HCT116 (cell line): ENCODE data around the gene KCNC3. TPM values are rescaled to one million over a fixed set of nuclear protein-coding genes. Genes with fewer than 3 reads are reported as not detected.

Experiments used
- ATAC-seq: fragments of 200-7000 bp; cut with Tn5 transposase; 2 replicates; pipeline ENCODE4 v1.9.1; 2020; ENCODE audit warnings: mild to moderate bottlenecking, moderate library complexity
- BruUV-seq: library from RNA; stranded (reverse); fragments of 400-500 nt; replicated peaks from 2 replicates; lab custom pipeline; 2021; lab: Mats Ljungman, UMichigan
- CTCF ChIA-PET: fragments of 300-600 bp; sonication (Branson Sonifier 250); formaldehyde crosslinking; loops from one replicate; lab custom pipeline; 2021; ENCODE audit warnings: antibody characterized with exemption; lab: Charles Lee
- POLR2A ChIA-PET: fragments of 300-600, 350-600 bp; sonication (Branson Sonifier 250); formaldehyde crosslinking; loops from one replicate; lab custom pipeline; 2021; ENCODE audit warnings: antibody characterized with exemption; lab: Charles Lee
- RAD21 ChIA-PET, 2 experiments: fragments of 300-600 bp; sonication (Branson Sonifier 250); formaldehyde crosslinking; loops; one replicate each; lab custom pipeline; 2023; ENCODE audit warnings: low total read pairs in 2 of 2; ENCODE audit not compliant: uncharacterized antibody in 2 of 2, unreplicated experiment in 2 of 2, low non-redundant PET in 1 of 2; lab: Charles Lee
- DNase-seq: peaks from one replicate; pipeline ENCODE4 v3.0.0-alpha.2; 2010; ENCODE audit warnings: low read depth, low spot score
- H2AFZ ChIP-seq: fragments of 200-600 bp; shearing (Covaris generic), sonication (generic); 2 replicates; pipeline ENCODE4 v1.6.1; 2017; ENCODE audit warnings: low read depth, mixed run types, mixed read lengths, antibody characterized with exemption, low read length; ENCODE audit not compliant: poor library complexity, severe bottlenecking
- H3K27ac ChIP-seq: 2 replicates; pipeline ENCODE4 v1.5.1; 2012; ENCODE audit warnings: low read depth, low read length
- H3K27me3 ChIP-seq: fragments of 200-600 bp; sonication (generic); 2 replicates; pipeline ENCODE4 v1.6.1; 2016; ENCODE audit warnings: mixed run types, low read length, mixed read lengths; ENCODE audit not compliant: insufficient read depth
- H3K36me3 ChIP-seq, 2 experiments: fragments of 200-500 bp in 1 of 2; fragments of 200-600 bp in 1 of 2; sonication (Bioruptor generic) in 1 of 2; sonication (generic) in 1 of 2; 2 replicates each; pipeline versions ENCODE4 v1.5.1 to v1.6.1; 2014 to 2016; ENCODE audit warnings: low read length in 2 of 2, inconsistent platforms in 1 of 2, mixed read lengths in 1 of 2, mixed run types in 1 of 2; ENCODE audit not compliant: insufficient read depth in 2 of 2, control insufficient read depth in 1 of 2
- H3K4me1 ChIP-seq, 2 experiments: fragments of 200-600 bp in 1 of 2; sonication (generic) in 1 of 2; 2 replicates each; pipeline versions ENCODE4 v1.5.1 to v1.6.1; 2012 to 2017; ENCODE audit warnings: low read length in 2 of 2, inconsistent platforms in 1 of 2, mild to moderate bottlenecking in 1 of 2, mixed read lengths in 1 of 2, mixed run types in 1 of 2, moderate library complexity in 1 of 2; ENCODE audit not compliant: insufficient read depth in 2 of 2, control insufficient read depth in 1 of 2
- H3K4me2 ChIP-seq: fragments of 200-600 bp; sonication (generic); 2 replicates; pipeline ENCODE4 v1.6.1; 2017; ENCODE audit warnings: mixed run types, low read length, mixed read lengths
- H3K4me3 ChIP-seq, 2 experiments: fragments of 200-600 bp in 1 of 2; sonication (generic) in 1 of 2; replicated peaks in 1 of 2; 2 replicates each; pipeline ENCODE4 v1.5.1; 2011 to 2016; ENCODE audit warnings: low read length in 2 of 2, control low read depth in 1 of 2, low read depth in 1 of 2, mild to moderate bottlenecking in 1 of 2, mixed read lengths in 1 of 2, mixed run types in 1 of 2
- H3K79me2 ChIP-seq: fragments of 200-600 bp; sonication (generic); 2 replicates; pipeline ENCODE4 v1.6.1; 2017; ENCODE audit warnings: mild to moderate bottlenecking, mixed run types, low read length, moderate library complexity, mixed read lengths; ENCODE audit not compliant: insufficient read depth
- H3K9ac ChIP-seq: fragments of 200-600 bp; sonication (generic); 2 replicates; pipeline ENCODE4 v1.6.1; 2016; ENCODE audit warnings: low read length, mixed read lengths
- H3K9me2 ChIP-seq: fragments of 200-600 bp; sonication (generic), shearing (Covaris generic); 2 replicates; pipeline ENCODE4 v1.6.1; 2017; ENCODE audit warnings: mixed run types, mild to moderate bottlenecking, moderate library complexity; ENCODE audit not compliant: insufficient read depth
- H3K9me3 ChIP-seq, 2 experiments: fragments of 200-500 bp in 1 of 2; fragments of 200-600 bp in 1 of 2; sonication (Bioruptor generic) in 1 of 2; sonication (generic) in 1 of 2; 2 replicates each; pipeline ENCODE4 v1.6.1; 2014 to 2017; ENCODE audit warnings: low read length in 2 of 2, mixed read lengths in 2 of 2, inconsistent platforms in 1 of 2, low read depth in 1 of 2, mild to moderate bottlenecking in 1 of 2, mixed run types in 1 of 2, moderate library complexity in 1 of 2; ENCODE audit not compliant: control insufficient read depth in 1 of 2, insufficient read depth in 1 of 2
- H4K20me1 ChIP-seq: fragments of 200-600 bp; sonication (generic), shearing (Covaris generic); 2 replicates; pipeline ENCODE4 v1.6.1; 2017; ENCODE audit warnings: mixed run types, mild to moderate bottlenecking, moderate library complexity; ENCODE audit not compliant: insufficient read depth
- CBX3 ChIP-seq: IDR thresholded peaks from 2 replicates; pipeline ENCODE4 v1.6.1; 2012; ENCODE audit warnings: low read depth
- CEBPB ChIP-seq: IDR thresholded peaks from 2 replicates; pipeline ENCODE4 v1.6.1; 2012; ENCODE audit warnings: low read depth
- EGR1 ChIP-seq: IDR thresholded peaks from 2 replicates; pipeline ENCODE4 v1.6.1; 2012; ENCODE audit warnings: low read depth
- EZH2 ChIP-seq: fragments of 200-600 bp; sonication (generic); IDR thresholded peaks from 2 replicates; pipeline ENCODE4 v1.6.1; 2017; ENCODE audit warnings: antibody characterized with exemption, mixed run types
- EZH2phosphoT487 ChIP-seq: fragments of 200-600 bp; IDR thresholded peaks from 2 replicates; pipeline ENCODE4 v1.6.1; 2018; ENCODE audit warnings: antibody characterized with exemption, borderline replicate concordance
- POLR2A ChIP-seq: IDR thresholded peaks from 2 replicates; pipeline ENCODE4 v1.7.0; 2011; ENCODE audit warnings: borderline replicate concordance; ENCODE audit not compliant: insufficient read depth, insufficient read length; ENCODE audit errors: extremely low read depth
- POLR2AphosphoS5 ChIP-seq: IDR thresholded peaks from 2 replicates; pipeline ENCODE4 v1.6.1; 2011; ENCODE audit warnings: mild to moderate bottlenecking, low read depth, low read length, moderate library complexity
- RAD21 ChIP-seq: IDR thresholded peaks from 2 replicates; pipeline ENCODE4 v1.6.1; 2012; ENCODE audit warnings: low read depth, mild to moderate bottlenecking
- ZNF274 ChIP-seq: fragments of 200-500 bp; sonication (Bioruptor generic); IDR thresholded peaks from 2 replicates; pipeline ENCODE4 v1.6.1; 2014; ENCODE audit warnings: mild to moderate bottlenecking, low read depth, low read length, inconsistent platforms
- intact Hi-C: fragments of 100-400 bp; cut with micrococcal nuclease; formaldehyde crosslinking; loops from 2 replicates; pipeline ENCODE4 v1.10.0; 2022
- total RNA-seq: library from RNA; stranded (reverse); gene quantifications from one replicate; pipeline ENCODE4 v1.2.1, GENCODE V29; 2021; ENCODE audit not compliant: unreplicated experiment
- TF ChIP-seq, protein P1 (sequence below), 3 experiments: fragments of 200-600 bp in 1 of 3; sonication (generic) in 1 of 3; IDR thresholded peaks in 2 of 3; conservative IDR thresholded peaks in 1 of 3; 2 replicates each; pipeline ENCODE4 v1.5.1; 2012 to 2017; ENCODE audit warnings: low read depth in 2 of 3, low read length in 2 of 3, antibody characterized with exemption in 1 of 3, borderline replicate concordance in 1 of 3, control low read depth in 1 of 3, mild to moderate bottlenecking in 1 of 3, mixed read lengths in 1 of 3, mixed run types in 1 of 3, moderate library complexity in 1 of 3; ENCODE audit not compliant: insufficient read depth in 1 of 3
- TF ChIP-seq, protein P2 (sequence below): IDR thresholded peaks from 2 replicates; pipeline ENCODE4 v1.6.1; 2012
- TF ChIP-seq, protein P3 (sequence below): IDR thresholded peaks from 2 replicates; pipeline ENCODE4 v1.6.1; 2012; ENCODE audit warnings: low read depth
- TF ChIP-seq, protein P4 (sequence below): IDR thresholded peaks from 2 replicates; pipeline ENCODE4 v1.6.1; 2011; ENCODE audit warnings: mild to moderate bottlenecking, low read length, moderate library complexity; ENCODE audit not compliant: insufficient replicate concordance; ENCODE audit errors: extremely low read depth
- TF ChIP-seq, protein P5 (sequence below): IDR thresholded peaks from 2 replicates; pipeline ENCODE4 v1.6.1; 2012

KCNC3 gene
- total RNA-seq, 1 experiment from 2014 or later = 6.9 TPM

DNA sequence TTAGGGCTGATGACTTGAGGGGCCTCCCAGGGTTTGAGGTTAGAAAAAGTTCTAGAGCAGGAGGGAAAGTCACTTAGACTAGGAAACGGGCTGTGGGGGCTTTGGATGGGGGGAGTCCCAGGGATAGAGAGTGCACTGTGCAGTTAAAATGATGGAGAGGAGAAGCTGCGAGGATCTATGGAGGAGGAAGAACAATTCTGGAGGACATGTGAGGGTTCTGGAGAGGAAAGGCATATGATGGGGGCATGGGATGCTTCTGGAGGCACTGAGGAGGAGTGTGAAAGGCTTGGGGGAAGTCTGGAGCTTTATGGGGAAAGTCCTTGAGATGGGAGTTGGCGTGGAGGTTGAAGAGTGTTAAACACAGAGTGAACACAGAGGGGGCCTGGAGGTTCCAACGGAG is 2.2 kb downstream of the KCNC3 start:
- BruUV-seq = TSS peak; percentile 51
- Histone ChIP-seq H3K27ac (no peak overlapping the region), H3K9ac (no peak overlapping the region), H4K20me1 (no peaks in the 10 kb centered on the region), H3K9me2 (no peaks in the 10 kb centered on the region), H3K4me3 (no peak overlapping the region), H3K36me3 (peaks cover 2 to 6% of the 10 kb centered on the region in 2 experiments; a peak in 2 of 4 replicates), H3K79me2 (peaks cover 3% of the 10 kb centered on the region; the same call in 1 of the 2 replicates), H3K27me3 (no peaks in the 10 kb centered on the region), H3K4me1 (peaks cover 25 to 56% of the 10 kb centered on the region in 2 experiments), H3K4me2 (peak overlapping the region; percentile 67; the same call in 1 of the 2 replicates), H3K9me3 (no peaks in the 10 kb centered on the region), H2AFZ (no peak overlapping the region)
- DNase-seq (no peak), ATAC-seq (no peak)
- intact Hi-C loops = no loop called here
- ChIA-PET CTCF (no interaction called here), POLR2A (no interaction called here), RAD21 (no interaction called here)
- no peak for TF ChIP-seq CBX3
- no peak for TF ChIP-seq RAD21
- TF ChIP-seq ZNF274 = no peak
- TF ChIP-seq EZH2 = no peak
- no peak for TF ChIP-seq EZH2phosphoT487
- TF ChIP-seq, protein P1, sequence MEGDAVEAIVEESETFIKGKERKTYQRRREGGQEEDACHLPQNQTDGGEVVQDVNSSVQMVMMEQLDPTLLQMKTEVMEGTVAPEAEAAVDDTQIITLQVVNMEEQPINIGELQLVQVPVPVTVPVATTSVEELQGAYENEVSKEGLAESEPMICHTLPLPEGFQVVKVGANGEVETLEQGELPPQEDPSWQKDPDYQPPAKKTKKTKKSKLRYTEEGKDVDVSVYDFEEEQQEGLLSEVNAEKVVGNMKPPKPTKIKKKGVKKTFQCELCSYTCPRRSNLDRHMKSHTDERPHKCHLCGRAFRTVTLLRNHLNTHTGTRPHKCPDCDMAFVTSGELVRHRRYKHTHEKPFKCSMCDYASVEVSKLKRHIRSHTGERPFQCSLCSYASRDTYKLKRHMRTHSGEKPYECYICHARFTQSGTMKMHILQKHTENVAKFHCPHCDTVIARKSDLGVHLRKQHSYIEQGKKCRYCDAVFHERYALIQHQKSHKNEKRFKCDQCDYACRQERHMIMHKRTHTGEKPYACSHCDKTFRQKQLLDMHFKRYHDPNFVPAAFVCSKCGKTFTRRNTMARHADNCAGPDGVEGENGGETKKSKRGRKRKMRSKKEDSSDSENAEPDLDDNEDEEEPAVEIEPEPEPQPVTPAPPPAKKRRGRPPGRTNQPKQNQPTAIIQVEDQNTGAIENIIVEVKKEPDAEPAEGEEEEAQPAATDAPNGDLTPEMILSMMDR (IDR thresholded peaks at IDR 0.05 in 2 of 3, conservative IDR thresholded peaks at IDR 0.05 in 1 of 3; ENCODE audit: borderline replicate concordance in 1 of 3, insufficient read depth in 1 of 3, low read depth in 2 of 3, low read length in 2 of 3) = no peak
- TF ChIP-seq CEBPB = no peak
- TF ChIP-seq, protein P2, sequence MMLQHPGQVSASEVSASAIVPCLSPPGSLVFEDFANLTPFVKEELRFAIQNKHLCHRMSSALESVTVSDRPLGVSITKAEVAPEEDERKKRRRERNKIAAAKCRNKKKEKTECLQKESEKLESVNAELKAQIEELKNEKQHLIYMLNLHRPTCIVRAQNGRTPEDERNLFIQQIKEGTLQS = no peak
- TF ChIP-seq, protein P3, sequence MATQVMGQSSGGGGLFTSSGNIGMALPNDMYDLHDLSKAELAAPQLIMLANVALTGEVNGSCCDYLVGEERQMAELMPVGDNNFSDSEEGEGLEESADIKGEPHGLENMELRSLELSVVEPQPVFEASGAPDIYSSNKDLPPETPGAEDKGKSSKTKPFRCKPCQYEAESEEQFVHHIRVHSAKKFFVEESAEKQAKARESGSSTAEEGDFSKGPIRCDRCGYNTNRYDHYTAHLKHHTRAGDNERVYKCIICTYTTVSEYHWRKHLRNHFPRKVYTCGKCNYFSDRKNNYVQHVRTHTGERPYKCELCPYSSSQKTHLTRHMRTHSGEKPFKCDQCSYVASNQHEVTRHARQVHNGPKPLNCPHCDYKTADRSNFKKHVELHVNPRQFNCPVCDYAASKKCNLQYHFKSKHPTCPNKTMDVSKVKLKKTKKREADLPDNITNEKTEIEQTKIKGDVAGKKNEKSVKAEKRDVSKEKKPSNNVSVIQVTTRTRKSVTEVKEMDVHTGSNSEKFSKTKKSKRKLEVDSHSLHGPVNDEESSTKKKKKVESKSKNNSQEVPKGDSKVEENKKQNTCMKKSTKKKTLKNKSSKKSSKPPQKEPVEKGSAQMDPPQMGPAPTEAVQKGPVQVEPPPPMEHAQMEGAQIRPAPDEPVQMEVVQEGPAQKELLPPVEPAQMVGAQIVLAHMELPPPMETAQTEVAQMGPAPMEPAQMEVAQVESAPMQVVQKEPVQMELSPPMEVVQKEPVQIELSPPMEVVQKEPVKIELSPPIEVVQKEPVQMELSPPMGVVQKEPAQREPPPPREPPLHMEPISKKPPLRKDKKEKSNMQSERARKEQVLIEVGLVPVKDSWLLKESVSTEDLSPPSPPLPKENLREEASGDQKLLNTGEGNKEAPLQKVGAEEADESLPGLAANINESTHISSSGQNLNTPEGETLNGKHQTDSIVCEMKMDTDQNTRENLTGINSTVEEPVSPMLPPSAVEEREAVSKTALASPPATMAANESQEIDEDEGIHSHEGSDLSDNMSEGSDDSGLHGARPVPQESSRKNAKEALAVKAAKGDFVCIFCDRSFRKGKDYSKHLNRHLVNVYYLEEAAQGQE = no peak
- TF ChIP-seq, protein P4, sequence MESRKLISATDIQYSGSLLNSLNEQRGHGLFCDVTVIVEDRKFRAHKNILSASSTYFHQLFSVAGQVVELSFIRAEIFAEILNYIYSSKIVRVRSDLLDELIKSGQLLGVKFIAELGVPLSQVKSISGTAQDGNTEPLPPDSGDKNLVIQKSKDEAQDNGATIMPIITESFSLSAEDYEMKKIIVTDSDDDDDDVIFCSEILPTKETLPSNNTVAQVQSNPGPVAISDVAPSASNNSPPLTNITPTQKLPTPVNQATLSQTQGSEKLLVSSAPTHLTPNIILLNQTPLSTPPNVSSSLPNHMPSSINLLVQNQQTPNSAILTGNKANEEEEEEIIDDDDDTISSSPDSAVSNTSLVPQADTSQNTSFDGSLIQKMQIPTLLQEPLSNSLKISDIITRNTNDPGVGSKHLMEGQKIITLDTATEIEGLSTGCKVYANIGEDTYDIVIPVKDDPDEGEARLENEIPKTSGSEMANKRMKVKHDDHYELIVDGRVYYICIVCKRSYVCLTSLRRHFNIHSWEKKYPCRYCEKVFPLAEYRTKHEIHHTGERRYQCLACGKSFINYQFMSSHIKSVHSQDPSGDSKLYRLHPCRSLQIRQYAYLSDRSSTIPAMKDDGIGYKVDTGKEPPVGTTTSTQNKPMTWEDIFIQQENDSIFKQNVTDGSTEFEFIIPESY = no peak
- no peak for TF ChIP-seq EGR1
- TF ChIP-seq POLR2AphosphoS5 = no peak
- TF ChIP-seq, protein P5, sequence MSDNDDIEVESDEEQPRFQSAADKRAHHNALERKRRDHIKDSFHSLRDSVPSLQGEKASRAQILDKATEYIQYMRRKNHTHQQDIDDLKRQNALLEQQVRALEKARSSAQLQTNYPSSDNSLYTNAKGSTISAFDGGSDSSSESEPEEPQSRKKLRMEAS = no peak
- TF ChIP-seq POLR2A = no peak
